NCI-H2171 treated with DMSO at 0.1 percent for 48 hours (cell line): Measurements from ENCODE around the gene ANO4.

Source experiments
- DNase-seq: peaks from one replicate; lab custom pipeline; 2025; lab: John Stamatoyannopoulos, UW

ANO4 gene

DNA sequence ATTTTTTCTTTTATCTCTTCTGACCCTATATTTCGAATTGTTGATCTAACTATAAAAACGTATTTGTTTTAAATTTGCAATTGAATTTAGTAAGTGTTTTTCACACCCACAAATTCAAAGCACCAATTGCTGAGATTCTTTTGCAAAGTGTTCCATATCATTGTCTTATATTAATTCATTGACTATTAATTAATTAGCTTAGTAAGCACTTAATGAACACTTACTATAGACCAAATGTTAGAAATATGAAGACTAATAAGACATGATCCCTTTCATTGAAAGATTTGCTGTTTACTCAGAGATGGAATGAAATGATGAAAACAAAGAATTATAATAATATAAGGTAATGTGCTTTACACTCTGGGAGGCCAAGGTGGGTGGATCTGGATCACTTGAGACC is 14.2 kb downstream of the ANO4 start:
- DNase-seq: no peak

DNA sequence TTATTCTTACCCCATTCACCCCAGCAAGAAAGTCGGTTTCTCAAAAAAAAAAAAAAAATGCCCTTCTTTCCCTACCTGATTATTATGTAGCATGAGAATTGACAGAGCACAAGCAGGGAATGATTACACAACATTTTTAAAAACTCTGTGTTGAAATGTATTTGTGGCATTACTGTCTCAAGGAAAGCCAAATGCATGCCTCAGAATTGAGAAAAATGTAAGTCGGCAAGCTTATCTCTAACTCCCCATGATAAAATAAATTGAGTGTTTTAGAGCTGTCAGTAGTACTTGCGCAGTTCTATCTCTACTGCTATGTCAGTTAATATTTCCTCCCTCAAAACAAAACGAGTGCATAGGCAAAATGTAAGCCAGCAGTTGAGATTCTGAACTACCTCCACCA is 25.7 kb downstream of the ANO4 start:
- no peak for DNase-seq

DNA sequence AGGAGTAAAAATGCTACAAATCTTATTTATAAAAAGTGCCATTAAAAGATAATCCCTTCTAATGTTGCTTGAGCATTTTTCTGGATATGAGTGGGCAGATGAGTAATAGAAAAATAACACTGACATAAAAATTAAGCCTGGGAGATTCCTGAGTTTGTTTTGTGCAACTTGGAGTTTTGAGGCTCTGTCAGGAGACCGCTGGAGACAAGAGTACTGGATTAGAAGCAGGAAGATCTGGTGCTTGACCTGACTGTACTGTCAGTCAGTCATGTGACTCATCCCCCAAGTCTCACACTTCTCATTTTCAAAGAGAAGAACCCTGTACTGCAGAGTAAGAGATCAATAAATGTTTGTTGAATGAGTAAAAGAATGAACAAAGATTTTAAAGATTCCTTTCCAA is 29.4 kb downstream of the ANO4 start:
- DNase-seq: no peak

DNA sequence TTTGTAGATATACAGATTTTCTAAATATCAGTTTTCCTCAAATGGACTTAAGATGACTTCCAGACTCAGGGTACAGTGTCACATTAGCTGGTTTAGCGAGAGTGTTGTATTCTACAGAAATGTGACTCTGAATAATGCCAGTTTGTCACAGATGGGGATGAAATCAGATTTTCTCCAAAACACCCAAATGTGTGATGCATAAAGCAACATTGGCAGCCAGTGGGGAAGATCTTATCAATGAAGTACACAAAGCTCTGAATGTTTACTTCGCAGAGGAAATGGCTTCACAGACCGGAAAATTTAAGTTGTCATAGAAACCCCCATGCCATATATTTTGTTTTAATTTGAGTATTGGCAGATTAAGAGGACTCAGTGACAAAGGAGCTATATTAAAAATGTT is 29.9 kb downstream of the ANO4 start:
- no peak for DNase-seq

DNA sequence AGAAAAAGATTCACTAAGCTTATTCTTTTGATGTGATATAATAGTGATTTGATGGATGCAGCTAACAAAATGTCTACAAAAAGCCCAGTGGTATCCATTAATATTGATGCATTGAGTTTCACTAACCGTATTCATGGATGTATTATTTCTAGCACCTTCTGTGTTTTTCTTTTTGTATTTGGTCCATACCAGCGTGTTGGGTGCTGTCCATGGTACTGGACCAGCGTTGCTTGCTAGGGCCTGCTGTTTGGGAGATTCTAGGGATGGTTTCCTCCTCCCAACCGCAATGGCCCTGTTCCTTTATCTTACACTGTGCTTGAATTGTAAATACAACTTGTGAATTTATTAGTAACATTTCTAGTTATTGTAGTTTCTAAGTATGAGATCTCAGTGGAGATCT is 31.7 kb downstream of the ANO4 start:
- no peak for DNase-seq

DNA sequence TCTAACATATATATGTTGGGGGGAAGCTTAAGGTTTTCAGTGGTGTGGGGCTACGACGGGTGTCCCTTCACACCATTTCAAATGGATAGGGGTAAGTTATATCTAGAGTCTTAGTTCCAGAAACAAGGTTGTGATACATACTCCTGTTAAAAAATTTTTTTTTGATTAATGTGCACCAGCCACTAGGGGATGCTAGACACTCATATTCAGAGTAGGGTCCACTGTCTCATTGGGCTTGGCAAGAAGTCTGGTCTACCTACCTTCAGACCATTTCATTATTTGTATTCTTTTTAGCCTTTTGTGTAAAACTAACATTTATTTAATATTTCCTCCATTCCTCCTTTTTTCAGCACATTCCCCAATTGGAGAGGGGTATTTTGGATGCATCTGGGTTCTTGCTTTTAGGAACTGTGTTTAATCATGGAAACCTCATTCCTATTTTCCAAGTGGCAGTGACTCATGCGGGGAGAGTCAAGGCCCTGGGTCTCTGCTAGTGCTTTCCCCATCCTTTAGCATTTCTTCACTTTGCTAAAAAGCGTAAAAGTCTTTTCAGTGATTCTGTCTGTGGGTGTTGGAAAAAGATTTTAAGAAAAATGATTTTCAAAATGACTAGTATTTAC is 33.4 kb downstream of the ANO4 start:
- peak; percentile 58 for DNase-seq

DNA sequence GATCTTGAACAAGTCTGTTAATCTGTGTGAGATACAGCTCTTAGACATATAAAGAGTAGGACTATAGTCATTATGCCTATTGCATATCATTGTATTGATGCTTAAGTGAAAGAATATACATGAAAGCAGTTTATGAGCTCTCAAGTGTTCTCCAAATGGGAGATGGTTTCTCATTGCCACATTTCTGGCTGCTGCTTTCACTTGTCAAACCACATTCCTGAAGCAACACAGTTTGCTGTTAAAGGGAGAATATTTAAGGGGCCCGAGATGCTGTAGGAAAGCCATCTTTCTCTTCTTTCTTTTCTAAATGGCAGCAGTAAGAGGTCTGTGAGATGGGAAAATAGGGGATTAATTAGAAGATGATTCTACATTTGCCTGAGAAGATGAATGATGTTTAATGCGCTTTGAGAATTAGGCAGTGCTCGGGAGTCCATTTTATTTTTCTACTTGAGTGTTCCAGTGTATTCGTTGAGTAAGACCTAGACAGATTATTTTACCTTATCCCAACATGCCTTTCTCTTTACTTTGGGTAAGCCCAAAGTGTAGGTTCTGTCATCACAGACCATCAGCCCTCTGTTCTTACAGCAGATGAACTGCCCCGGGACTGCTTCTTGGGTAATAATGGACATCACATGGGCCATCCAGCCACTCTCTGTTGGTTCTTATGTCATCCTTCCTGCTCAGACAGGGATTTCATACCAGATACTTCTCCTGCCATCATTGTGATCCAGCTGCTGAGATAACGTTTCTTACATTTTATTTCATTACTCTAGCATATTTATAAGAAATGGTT is 35.6 kb downstream of the ANO4 start:
- DNase-seq: no peak

DNA sequence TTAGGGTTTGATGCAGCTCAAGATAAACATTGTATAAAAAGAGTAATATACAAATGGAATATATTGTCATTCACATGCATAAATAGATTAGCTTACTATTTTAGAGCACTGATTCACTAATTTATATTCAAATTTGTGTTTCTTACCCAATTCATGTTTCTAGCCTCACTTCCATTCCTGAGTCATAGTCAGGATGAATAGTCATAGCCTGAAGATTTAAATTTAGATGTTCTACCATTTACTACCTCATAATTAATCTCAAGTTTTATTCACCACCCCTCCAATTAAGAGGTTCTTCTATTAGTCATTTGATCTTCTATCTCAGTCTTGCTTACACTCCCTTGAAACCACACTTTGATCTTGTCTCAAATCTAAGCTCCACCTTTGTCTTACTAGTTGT is 38.7 kb downstream of the ANO4 start:
- DNase-seq: no peak

DNA sequence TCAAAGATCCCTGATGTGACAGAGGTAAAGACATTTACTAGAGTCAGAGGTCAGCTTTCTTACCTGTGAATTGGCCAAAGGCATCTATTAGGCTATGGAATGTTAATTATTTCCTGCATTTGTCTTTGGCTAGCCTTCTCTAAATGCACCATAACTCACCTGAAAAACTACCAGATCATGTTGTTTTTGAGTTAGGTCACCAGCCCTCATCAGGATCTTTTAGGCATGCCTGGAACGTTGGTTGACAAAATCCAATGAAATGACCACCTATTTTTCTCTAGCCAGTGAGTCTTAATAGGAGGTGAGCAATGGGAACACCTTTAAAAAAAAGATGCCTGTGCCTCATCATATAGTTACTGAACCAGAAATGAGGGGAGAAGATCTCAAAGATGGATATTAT is 46.2 kb downstream of the ANO4 start:
- no peak for DNase-seq

DNA sequence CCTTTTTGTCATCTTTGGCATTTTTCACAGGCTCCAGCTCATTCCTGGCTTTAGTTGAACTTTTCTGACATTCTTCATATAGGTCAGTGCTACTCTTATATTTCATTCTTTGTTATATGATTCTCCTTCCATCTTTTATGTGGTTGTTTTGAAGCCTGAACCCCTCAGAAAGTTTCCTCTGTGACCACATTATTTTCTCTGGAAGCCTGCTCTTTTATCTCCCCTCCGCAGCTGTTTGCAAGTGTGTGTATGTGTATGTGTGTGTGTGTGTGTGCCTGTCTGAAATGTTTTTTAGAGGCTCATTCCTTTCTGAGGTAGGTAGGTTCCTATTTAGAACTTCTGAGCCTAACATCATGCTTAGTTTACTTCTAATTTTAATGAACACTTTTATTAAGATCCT is 47.6 kb downstream of the ANO4 start:
- no peak for DNase-seq

DNA sequence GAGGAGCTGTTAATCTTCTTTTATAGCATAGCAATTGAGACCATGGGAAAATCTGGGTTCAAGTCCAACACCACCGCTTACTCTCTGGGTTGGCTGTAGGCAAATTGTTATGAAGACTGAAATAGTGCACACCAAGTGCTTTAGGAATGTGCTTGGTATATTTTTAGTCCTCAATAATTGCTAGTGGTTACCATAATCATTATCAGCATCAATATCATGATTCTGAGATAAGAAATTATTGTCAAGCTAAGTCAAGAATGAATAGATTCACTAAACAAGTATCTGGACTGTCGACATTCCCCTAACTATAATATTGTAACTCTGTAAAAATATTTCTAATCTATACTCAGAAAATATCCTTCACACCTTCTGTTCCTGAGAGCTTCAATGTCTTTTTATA is 48.5 kb downstream of the ANO4 start:
- DNase-seq: no peak

DNA sequence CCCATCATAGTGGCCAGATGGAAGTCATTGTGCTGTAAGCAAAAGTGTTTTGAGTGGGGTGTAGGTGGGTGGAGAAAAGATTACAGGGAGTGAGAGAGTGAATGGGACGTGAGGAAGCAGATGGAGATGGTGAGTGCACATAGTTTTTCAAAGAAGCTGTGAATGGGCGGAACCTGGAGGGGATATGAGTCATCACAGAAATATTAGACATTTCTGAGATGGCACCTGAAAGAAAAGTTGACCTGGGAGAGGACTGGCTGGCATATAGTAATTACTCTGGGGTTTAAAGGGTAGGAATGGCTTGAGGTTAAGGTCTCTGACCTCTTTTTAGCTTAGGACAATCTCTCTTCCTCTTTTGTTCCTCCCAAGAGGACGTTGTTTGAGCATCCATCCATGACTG is 50.5 kb downstream of the ANO4 start:
- peak; percentile 13 for DNase-seq

DNA sequence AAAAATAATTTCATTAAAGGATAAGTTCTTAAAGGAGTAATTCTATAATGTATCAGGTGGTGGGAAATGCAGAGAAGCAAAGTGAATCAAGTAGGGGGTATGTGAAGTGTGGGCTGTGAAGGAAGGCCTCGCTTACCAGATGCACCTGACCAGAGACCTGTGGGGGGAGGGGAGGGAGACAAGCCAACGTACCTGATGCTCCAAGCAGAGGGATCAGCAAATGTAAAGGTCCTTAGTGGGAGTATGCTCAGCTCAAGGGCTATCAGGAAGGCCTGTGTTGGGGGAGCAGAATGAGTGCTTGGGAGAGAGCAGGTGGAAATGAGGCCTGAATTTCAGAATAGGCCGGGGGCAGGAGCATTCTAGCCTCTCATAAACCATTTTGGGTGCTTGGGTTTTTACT is 57.1 kb downstream of the ANO4 start:
- DNase-seq: no peak

DNA sequence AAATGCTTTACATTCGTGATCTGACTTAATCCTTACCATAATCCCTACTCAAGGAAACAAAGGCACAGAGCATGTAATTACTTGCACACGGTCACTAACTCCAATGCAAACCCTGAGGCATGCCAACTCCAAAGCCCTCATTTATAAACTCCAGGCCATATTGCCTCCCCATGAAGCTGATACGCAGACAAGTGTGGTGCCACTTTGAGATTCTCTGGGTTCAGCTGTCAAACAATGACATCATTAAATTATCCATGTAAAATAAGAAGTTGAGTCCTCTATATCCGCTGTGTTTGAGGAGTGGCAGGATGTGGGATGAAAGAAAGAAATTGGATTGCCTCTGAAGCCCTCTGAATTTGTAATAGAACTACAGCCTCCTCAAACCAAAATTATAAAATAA is 62.8 kb downstream of the ANO4 start:
- DNase-seq: no peak

DNA sequence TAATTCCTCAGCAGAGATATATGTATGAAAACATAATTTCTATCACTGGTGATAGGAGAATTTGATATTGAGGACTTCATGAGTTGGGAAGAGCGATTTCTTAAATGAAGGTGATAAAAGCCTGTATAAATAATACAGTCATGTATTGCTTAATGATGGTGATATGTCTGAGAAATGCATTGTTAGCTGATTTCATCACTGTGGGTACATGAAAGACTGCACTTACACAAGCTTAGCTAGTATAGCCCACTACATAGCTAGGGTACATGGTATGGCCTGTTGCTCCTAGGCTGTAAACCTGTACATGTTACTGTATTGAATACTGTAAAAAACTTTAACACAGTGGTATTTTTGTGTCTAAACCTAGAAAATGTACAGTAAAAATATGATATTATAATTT is 63.4 kb downstream of the ANO4 start:
- no peak for DNase-seq

DNA sequence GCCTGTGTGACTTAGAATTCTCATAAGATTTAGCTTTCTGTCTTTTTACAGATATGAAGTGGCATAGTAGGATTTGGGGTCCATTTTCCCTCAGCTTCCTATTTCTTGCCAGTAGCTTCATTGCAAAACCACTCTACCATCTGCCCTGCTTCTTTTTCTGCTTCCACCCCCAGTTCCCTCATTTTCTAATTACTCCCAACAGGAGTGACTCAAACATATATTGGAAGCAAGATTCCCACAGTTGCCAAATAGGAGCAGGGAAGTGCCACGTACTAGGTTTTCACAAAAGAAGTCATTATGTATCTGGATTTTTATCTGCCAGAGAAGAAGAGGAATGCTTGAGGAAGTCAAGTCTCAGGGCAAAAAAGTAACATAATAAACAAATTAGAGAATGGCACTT is 64.1 kb downstream of the ANO4 start:
- DNase-seq: no peak

DNA sequence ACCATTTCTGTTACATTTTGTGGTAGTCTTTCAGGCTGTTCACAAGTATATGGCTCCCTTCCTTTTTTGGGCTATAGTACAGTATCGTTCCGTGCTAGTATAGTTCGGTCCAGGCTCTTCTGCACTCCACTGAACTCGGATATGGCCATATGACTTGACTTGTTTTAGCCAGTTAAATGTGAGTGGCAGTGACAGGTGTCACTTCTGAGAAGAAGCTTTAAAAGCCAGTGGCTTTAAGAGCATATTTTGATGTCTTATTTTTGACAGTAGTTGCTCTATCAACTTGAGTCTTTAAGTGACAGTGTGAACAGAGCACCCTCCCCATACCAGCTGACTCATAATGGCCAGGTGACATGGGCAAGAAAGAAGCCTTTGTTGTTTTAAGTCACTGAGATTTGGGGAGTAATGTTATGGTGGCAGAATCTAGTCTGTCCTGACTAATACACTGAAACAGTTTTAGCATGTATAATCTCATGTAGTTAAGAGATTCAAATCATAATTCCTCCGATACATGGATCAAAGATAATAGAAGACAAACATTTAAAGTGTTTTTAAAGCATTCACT is 64.6 kb downstream of the ANO4 start:
- no peak for DNase-seq

DNA sequence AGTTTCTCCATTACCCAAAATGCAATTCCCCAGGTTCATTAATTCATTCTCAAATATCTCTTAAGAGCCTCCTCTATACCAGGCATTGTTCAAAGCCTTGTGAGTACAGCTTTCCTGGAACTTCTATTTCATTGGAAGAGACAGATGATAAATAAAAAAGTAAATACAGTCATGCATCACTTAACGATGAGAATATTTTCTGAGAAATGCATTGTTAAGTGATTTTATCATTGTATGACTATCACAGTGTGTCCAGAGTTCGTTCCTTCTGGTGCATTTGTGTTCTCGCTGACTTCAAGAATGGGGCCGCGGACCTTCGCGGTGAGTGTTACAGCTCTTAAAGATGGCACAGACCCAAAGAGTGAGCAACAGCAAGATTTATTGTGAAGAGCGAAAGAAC is 66.0 kb downstream of the ANO4 start:
- DNase-seq: no peak

DNA sequence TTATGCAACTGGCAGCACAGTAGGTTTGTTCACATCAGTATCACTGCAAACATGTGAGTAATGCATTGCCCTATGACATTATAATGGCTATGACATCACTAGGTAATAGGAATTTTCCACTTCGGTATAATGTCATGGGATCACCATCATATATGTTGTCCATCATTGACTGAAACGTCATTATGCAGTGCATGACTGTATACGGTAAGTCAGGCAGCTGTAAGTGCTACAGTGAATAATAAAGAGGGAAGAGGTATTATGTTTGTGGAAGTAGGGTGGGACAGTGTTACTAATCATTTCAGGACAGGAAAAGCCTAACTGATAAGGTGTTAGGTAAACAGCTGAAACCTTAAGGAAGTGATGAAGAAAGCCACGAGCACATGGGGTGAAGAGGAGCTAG is 68.1 kb downstream of the ANO4 start:
- DNase-seq: no peak

DNA sequence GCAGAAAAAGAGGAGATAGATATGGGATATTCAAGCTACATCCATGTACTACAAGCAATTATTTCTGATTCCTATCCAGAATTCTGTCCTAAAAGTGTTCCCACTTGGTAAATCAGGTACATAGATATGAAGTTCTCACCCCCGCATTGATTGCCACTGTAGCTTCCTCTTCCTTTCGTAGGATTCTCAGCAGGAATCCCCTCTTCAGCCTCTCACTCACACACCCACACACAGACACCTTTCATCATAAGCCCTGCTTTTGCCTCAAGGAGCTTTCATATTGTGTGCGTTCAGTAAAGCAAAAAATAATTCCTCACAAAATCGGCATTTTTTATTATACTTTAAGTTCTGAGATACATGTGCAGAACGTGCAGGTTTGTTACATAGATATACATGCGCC is 69.8 kb downstream of the ANO4 start:
- DNase-seq: no peak

DNA sequence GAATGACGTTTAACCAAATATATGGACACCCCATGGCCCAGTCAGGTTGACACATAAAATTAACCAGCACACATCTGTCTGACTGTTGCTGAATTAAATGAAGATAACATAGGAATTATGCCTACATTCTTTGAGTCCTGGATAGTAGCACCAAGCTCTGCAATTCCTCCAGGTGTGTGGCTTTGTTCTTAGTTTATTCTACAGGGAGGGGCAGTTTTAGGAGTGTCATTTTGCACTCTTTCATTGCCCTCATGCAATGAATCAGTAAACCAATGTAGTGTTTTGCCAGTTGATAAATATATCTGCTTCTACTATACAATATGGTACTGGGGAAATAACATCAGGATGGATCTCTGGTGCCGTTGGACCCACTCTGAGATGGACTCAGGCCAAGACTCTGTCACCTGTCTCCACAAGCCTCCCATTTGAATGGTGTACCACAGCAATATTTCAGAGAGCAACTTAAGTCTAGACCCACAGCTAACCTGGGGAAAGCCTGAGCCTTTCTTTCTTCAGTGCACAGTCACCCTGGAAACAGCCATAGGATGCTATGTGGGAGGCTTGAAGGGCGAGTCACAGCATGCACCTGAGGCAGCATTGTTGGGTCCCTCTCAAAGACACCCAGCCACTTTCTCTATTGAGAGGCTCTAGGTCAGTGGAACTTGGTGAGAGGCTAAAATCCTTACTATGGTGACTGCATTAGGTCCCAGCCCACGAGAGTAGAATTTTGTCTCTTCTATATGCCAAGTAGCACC is 73.2 kb downstream of the ANO4 start:
- DNase-seq: no peak

DNA sequence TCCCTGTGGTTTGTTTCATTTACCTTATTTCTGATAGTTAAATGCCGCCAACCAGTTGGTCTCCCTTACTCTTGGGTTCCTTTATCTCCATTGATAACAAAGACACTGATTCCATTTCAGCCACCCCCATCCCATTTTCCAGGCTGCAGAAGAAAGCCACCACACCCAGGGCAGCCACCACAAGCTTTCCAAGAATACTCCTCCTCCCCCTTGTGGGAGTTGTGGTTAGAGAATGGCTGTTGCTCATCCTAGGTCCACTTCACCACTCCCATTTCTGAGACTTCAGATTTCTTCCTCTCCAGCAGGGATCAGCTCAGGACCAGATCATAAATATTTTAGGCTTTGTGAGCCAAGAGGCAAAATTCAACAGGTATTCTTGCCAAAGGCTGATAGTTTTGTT is 73.9 kb downstream of the ANO4 start:
- DNase-seq: no peak

DNA sequence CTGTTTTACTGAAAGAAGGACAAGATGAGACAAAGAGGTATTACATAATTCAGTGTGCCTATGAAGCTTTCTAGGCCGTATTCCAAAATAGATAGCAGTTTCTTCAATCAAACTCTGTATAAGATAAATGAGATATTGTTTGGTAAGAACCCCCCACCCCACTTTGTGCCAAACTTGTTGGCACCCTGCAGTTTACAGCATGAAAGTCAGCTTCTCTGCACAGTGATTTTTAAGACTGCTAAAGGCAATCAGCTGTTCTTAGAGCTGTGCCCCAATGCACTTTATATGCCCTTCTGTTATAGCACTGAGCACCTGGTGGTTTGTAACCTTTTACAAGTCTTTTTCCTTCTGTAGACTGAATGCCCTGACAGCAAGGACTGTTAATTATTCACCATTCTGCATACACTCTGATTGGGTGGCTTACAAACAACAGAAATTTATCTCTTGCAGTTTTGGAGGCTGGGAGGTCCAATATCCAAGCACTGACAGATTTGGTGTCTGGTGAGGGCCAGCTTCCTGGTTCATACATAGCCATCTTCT is 76.7 kb downstream of the ANO4 start:
- no peak for DNase-seq
